GM18873 (cell line): Measurements from ENCODE around the gene TANGO2.

Source experiments
- ATAC-seq: cut with Tn5 transposase; IDR thresholded peaks from one replicate; pipeline ENCODE4 v1.9.1; 2021; ENCODE audit warnings: mild to moderate bottlenecking, moderate library complexity, moderate number of reproducible peaks; ENCODE audit not compliant: unreplicated experiment, low FRiP score

The TANGO2 gene

GRCh38 chr22:19982991-19983578 is 37.8 kb upstream of the TANGO2 start:
- no peak for ATAC-seq

DNA sequence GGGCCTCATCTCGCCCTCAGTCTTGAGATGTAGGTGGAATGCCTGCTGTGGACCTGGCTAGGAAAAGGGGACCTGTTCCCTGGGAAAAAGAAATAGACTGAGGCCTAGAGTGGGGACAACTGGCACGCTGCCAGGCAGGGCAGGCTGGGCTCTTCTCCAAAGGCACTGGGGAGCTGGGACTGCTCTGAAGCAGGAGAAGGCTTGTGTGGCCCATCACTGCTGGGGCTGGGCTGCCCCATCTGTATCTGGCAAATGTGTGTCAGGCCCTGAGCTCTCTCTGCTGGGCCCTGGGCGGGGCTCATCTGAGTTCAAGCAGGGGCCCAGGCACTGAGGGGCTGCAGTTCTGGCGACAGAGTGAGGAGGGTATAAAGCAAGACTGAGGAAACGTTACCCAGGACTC is 37.2 kb upstream of the TANGO2 start:
- no peak for ATAC-seq

DNA sequence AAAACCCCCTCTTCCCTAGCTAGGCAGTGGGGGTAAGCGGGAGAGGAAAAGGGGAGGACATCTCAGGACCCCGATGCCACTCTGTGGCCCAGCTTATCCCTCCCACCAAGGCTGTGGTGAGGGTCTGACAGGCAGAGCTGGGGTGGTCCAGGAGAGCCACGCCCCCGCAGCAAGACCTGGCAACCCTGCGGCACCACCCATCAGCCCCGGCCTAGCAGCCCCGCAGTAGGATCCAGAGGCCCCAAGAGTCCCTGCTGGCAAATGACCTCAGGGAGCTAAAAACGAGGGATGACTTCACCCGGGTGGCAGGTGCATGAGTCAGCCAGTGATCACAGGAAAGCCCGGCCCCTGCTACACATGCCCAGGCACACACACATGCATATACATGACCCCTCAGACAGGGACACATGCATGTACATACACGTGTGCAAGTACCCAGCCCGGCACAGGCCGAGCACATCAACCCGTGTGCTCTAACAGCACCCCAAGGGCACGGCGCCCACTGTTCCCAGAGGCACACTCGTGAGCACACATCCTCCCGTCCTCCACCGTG is 36.6 kb upstream of the TANGO2 start:
- no peak for ATAC-seq

GRCh38 chr22:19984851-19985811 is 35.8 kb upstream of the TANGO2 start:
- ATAC-seq = no peak

- no peak for ATAC-seq
Measured at GRCh38 chr22:19986011-19986409, 34.9 kb upstream of the TANGO2 start.

- ATAC-seq = no peak
Measured at GRCh38 chr22:19986410-19987341, 34.2 kb upstream of the TANGO2 start.

DNA sequence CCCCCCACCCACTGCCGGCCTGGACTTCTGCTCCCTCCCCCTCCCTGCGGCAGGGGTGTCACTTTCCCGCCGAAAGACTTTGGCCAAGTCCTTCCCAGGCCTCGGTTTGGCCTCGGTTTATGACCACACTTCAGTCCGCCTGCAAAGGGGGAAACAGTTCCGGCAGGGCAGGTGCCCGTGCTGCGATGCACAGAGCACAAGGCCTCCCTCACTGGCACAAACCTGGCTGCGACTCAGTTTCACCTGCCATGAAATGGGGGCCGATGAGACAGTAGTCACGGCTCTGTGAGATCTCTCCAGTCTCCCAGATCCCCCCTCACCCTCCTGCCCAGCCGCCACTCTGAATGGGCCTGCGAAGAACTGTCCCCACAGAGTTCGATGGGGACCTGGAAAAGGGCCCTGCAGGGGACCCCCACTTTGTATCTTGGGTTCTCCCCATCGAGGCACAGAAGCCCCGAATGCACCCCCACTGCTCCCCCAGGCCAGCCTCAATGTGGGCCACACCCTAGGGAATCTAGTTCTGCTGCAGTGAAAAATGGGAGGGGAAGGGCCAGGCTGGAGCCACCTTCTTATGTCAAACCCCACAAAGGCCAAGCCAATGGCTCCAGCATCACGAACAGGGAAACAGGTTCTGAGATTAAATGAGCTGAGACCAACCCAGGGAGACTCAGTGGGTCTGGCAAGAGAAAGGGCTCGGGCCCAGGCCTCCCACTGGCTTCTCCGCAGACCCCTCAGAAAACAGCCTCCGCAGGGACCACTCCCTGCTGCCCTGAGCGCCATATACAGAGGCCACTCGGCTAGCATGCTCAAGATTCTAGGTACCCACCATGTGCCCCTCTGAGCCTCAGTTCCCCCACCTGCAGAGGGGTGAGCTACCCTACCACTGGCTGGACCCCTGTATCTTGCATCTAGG is 33.3 kb upstream of the TANGO2 start:
- ATAC-seq = no peak

DNA sequence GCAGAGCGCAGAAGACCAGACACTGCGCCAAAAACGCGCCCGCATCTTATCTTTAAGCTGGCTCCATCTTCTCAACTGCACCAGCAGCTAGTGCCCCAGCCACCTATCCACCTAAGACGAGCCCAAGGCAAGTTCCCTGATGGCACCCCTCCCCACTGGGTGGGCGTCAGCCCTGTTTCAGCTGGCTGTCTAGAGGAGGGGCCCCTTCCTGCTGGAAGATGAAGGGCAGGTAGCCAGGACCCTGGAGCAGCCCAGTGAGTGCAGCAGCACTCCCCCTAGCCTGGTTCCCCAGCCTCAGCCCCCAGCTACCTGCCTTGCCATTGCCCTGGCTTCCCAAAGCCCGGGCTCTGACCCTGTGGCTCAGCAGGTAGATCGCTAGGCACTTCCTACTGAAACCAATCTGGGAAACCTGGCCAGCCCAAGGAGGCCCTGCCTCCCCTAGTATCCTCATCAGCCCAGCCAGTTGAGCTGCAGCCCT is 32.5 kb upstream of the TANGO2 start:
- ATAC-seq = no peak

GRCh38 chr22:19988965-19989724 is 31.8 kb upstream of the TANGO2 start:
- ATAC-seq = no peak

GRCh38 chr22:19989725-19990067 is 31.2 kb upstream of the TANGO2 start:
- no peak for ATAC-seq

- ATAC-seq = no peak
Measured at GRCh38 chr22:19990188-19990587, 30.7 kb upstream of the TANGO2 start.

DNA sequence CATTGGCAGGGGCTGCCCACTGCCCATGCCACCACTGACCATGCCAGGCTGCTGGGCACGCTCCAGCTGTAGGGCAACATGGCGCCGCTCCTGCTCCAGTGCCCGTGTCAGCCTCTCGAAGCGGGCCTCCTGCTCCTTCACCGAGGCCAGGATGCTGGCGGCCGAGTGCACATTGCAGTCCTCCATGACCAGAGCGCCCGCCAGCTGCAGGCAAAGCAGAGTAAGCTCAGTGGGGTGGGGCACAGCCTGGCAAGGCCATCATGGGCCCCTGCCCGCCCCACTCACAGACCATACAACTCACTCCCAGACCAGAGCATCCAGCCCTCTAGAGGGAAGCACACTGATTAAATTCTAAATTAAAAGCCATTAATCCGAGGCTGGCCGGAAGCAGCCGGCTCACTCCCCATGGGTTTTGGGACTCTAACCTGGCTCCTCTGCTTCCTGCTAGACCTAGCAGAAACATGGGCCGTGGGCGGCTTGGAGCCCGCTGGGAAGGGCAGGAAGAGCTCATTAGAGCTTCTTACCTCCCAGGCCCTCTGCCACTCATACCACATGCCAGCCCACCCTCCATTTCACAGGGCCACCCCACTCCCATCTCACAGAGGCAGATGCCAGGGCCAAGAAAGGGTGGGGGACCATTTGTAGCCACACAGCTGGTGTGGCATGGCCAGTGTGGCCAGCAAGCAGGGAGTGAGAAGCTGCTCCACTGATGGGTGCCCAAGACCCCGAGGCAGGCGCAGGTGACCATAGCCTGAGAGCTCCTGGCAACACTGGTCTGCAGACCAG is 30.1 kb upstream of the TANGO2 start:
- no peak for ATAC-seq

DNA sequence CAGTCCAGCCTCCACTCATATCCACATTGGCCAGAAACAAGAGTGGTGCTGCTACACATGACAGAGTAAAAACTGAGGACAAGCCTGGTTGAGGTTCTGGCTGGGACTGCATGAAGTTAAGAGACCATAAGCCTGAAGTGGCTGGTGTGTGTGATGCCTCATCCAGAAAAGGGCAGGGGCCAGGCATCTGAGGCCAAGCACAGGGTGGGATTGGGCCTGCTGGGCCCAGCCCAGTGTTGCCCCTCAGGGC is 29.6 kb upstream of the TANGO2 start:
- ATAC-seq = no peak

DNA sequence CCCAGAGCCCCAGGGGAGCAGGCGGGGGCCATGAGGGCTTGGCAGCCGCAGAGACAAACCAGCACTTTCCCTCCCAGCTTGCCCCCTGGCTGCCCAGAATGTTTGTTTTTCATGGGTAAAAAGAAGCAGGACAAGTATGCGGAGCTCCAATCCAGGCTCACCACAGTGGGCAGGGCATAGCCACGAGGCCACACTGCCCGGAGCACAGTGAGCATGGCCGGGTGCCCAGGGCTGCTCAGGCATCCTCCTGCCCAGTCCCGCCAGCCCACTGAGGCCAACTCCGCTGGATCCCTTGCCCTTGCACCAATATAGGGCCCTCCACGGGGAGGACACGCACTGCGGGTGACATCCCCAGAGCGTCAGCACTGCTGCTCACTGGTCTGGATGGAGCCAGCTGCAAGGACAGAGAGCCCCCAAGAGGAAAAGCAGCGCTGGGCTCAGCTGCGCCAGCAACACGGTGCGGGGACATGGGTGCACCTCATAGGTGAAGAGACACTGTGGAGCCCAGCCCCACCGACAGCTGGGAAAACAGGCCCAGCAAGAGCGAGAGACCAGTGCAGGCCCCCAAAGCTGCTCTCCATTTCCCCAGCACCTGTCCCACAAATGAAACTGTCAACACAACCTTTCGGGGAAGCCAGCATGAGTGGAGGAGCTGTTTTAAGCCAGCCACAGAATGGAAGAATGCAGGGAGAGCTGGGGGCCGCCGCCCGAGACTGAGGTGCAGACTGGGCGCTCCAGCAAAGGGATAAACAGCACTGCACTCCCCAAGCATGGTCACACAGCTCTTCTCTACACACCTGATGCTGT is 29.1 kb upstream of the TANGO2 start:
- no peak for ATAC-seq

DNA sequence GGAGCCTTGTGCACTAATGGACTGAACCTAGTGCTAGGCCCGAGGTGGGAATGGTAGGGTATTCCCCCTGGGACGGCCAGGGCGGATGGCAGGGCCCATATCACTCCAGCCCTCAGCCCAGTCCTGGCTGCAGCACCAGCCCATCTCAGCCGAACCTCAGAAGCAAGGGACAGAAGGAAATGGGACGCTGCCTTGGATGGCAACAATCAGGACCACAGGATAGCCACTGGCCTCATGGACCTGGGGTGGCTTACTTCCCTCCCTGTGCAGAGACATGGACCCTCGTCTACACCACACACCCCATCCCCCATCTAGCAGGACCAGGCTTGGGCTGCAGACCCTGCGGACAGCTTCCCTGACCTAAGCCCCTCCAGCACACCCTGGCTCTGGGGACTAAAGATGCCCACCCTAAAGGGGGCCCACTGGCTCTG is 28.4 kb upstream of the TANGO2 start:
- no peak for ATAC-seq

GRCh38 chr22:19992921-19993355 is 28.0 kb upstream of the TANGO2 start:
- ATAC-seq = no peak

- no peak for ATAC-seq
Measured at GRCh38 chr22:19993926-19994325, 27.0 kb upstream of the TANGO2 start.
